ENCODE data around the gene COL7A1. TPM values are rescaled to one million over a fixed set of nuclear protein-coding genes. Genes with fewer than 3 reads are reported as not detected.
A peak's percentile ranks its signal among the peaks of the same experiment; 100 is the strongest.

COL7A1 gene
- total RNA-seq, 1 experiment from 2014 or later = 0.78 TPM

GRCh38 chr3:48614044-48614443 lies 18.9 kb upstream of the COL7A1 start:
- Histone ChIP-seq H3K9me2 (replicated peaks; ENCODE audit: insufficient read depth, low read length) (no peaks in the 10 kb centered on the region), H3K79me2 (ENCODE audit: low read length) (peaks cover 4% of the 10 kb centered on the region), H2AFZ (ENCODE audit: low read length) (no peak overlapping the region), H3K9me3 (ENCODE audit: low read length) (peaks cover 18% of the 10 kb centered on the region), H3K27ac (ENCODE audit: low read length) (no peak overlapping the region), H3K27me3 (ENCODE audit: low read length) (no peaks in the 10 kb centered on the region), H3K36me3 (ENCODE audit: insufficient read depth, low read length) (no peaks in the 10 kb centered on the region), H3K4me2 (ENCODE audit: low read depth, low read length, poor library complexity, severe bottlenecking) (no peak overlapping the region), H3K4me3 (ENCODE audit: low read length) (no peak overlapping the region), H3K4me1 (ENCODE audit: low read length) (peaks cover 6% of the 10 kb centered on the region), H4K20me1 (ENCODE audit: insufficient read depth, low read depth, low read length) (no peaks in the 10 kb centered on the region), H3K9ac (ENCODE audit: low read length) (no peak overlapping the region)
- DNase-seq = no peak

- DNase-seq = no peak
- no peaks in the 10 kb centered on the region for H3K27me3 ChIP-seq (ENCODE audit: low read length)
- H3K9me3 ChIP-seq (ENCODE audit: low read length) = peaks cover 7% of the 10 kb centered on the region
- no peak overlapping the region for H3K27ac ChIP-seq (ENCODE audit: low read length)
- H4K20me1 ChIP-seq (ENCODE audit: insufficient read depth, low read depth, low read length) = no peaks in the 10 kb centered on the region
- no peaks in the 10 kb centered on the region for H3K9me2 ChIP-seq (replicated peaks; ENCODE audit: insufficient read depth, low read length)
- no peak overlapping the region for H3K4me2 ChIP-seq (ENCODE audit: low read depth, low read length, poor library complexity, severe bottlenecking)
- H3K4me1 ChIP-seq (ENCODE audit: low read length) = peaks cover 15% of the 10 kb centered on the region
- peaks cover 21% of the 10 kb centered on the region for H3K79me2 ChIP-seq (ENCODE audit: low read length)
- H3K9ac ChIP-seq (ENCODE audit: low read length) = no peak overlapping the region
- 0 out of 2 replicates have a peak, but pooled peaks cover 3% of the 10 kb centered on the region for H3K36me3 ChIP-seq (ENCODE audit: insufficient read depth, low read length)
- no peak overlapping the region for H3K4me3 ChIP-seq (ENCODE audit: low read length)
- no peak overlapping the region for H2AFZ ChIP-seq (ENCODE audit: low read length)
Measured at GRCh38 chr3:48612309-48612708, 17.2 kb upstream of the COL7A1 start.

- Histone ChIP-seq H3K4me3 (ENCODE audit: low read length) (peak within 1 kb of the TSS; percentile 72), H3K36me3 (ENCODE audit: insufficient read depth, low read length) (peaks cover 14% of the 10 kb centered on the region; the same call in 1 of the 2 replicates), H2AFZ (ENCODE audit: low read length) (peak within 1 kb of the TSS; percentile 93), H4K20me1 (ENCODE audit: insufficient read depth, low read depth, low read length) (no peaks in the 10 kb centered on the region), H3K9me2 (replicated peaks; ENCODE audit: insufficient read depth, low read length) (no peaks in the 10 kb centered on the region), H3K27ac (ENCODE audit: low read length) (peak within 1 kb of the TSS; percentile 53; the same call in 1 of the 2 replicates), H3K4me2 (ENCODE audit: low read depth, low read length, poor library complexity, severe bottlenecking) (peak within 1 kb of the TSS; percentile 77), H3K9me3 (ENCODE audit: low read length) (no peaks in the 10 kb centered on the region), H3K79me2 (ENCODE audit: low read length) (peaks cover 23% of the 10 kb centered on the region), H3K4me1 (ENCODE audit: low read length) (peaks cover 15% of the 10 kb centered on the region), H3K27me3 (ENCODE audit: low read length) (no peaks in the 10 kb centered on the region), H3K9ac (ENCODE audit: low read length) (peak within 1 kb of the TSS; percentile 92)
- peak; percentile 96 for DNase-seq
Measured at GRCh38 chr3:48609088-48610005, 14.2 kb upstream of the COL7A1 start, which contains the start of gene UQCRC1. TSS of gene UQCRC1 (minus strand) at chr3:48609646. CDS start at chr3:48609620, 26 bp downstream.

GRCh38 chr3:48607519-48607918 lies 12.4 kb upstream of the COL7A1 start:
- Histone ChIP-seq H3K9ac (ENCODE audit: low read length) (no peak overlapping the region), H3K36me3 (ENCODE audit: insufficient read depth, low read length) (peaks cover 19% of the 10 kb centered on the region), H3K9me2 (replicated peaks; ENCODE audit: insufficient read depth, low read length) (no peaks in the 10 kb centered on the region), H3K9me3 (ENCODE audit: low read length) (no peaks in the 10 kb centered on the region), H3K4me2 (ENCODE audit: low read depth, low read length, poor library complexity, severe bottlenecking) (no peak overlapping the region), H3K4me3 (ENCODE audit: low read length) (no peak overlapping the region), H3K79me2 (ENCODE audit: low read length) (peaks cover 23% of the 10 kb centered on the region), H4K20me1 (ENCODE audit: insufficient read depth, low read depth, low read length) (no peaks in the 10 kb centered on the region), H3K4me1 (ENCODE audit: low read length) (peaks cover 15% of the 10 kb centered on the region), H3K27ac (ENCODE audit: low read length) (no peak overlapping the region), H3K27me3 (ENCODE audit: low read length) (no peaks in the 10 kb centered on the region), H2AFZ (ENCODE audit: low read length) (no peak overlapping the region)
- no peak for DNase-seq

GRCh38 chr3:48601622-48601994 lies 6.5 kb upstream of the COL7A1 start:
- Histone ChIP-seq H4K20me1 (ENCODE audit: insufficient read depth, low read depth, low read length) (no peaks in the 10 kb centered on the region), H3K4me1 (ENCODE audit: low read length) (no peaks in the 10 kb centered on the region), H3K27me3 (ENCODE audit: low read length) (no peaks in the 10 kb centered on the region), H3K4me3 (ENCODE audit: low read length) (no peak overlapping the region), H3K27ac (ENCODE audit: low read length) (no peak overlapping the region), H3K79me2 (ENCODE audit: low read length) (no peaks in the 10 kb centered on the region), H3K4me2 (ENCODE audit: low read depth, low read length, poor library complexity, severe bottlenecking) (no peak overlapping the region), H3K36me3 (ENCODE audit: insufficient read depth, low read length) (peaks cover 19% of the 10 kb centered on the region), H3K9me3 (ENCODE audit: low read length) (no peaks in the 10 kb centered on the region), H3K9ac (ENCODE audit: low read length) (no peak overlapping the region), H3K9me2 (replicated peaks; ENCODE audit: insufficient read depth, low read length) (no peaks in the 10 kb centered on the region), H2AFZ (ENCODE audit: low read length) (no peak overlapping the region)
- DNase-seq = no peak

- Histone ChIP-seq H3K9me3 (ENCODE audit: low read length) (no peaks in the 10 kb centered on the region), H3K4me1 (ENCODE audit: low read length) (no peaks in the 10 kb centered on the region), H3K27me3 (ENCODE audit: low read length) (no peaks in the 10 kb centered on the region), H3K9me2 (replicated peaks; ENCODE audit: insufficient read depth, low read length) (no peaks in the 10 kb centered on the region), H3K4me2 (ENCODE audit: low read depth, low read length, poor library complexity, severe bottlenecking) (no peak overlapping the region), H3K4me3 (ENCODE audit: low read length) (no peak overlapping the region), H3K27ac (ENCODE audit: low read length) (no peak overlapping the region), H3K36me3 (ENCODE audit: insufficient read depth, low read length) (peaks cover 19% of the 10 kb centered on the region), H4K20me1 (ENCODE audit: insufficient read depth, low read depth, low read length) (no peaks in the 10 kb centered on the region), H3K9ac (ENCODE audit: low read length) (no peak overlapping the region), H3K79me2 (ENCODE audit: low read length) (no peaks in the 10 kb centered on the region), H2AFZ (ENCODE audit: low read length) (no peak overlapping the region)
- DNase-seq = no peak
Measured at GRCh38 chr3:48600711-48601621, 5.8 kb upstream of the COL7A1 start.

- DNase-seq = no peak
- no peak overlapping the region for H3K9ac ChIP-seq (ENCODE audit: low read length)
- H3K4me1 ChIP-seq (ENCODE audit: low read length) = no peaks in the 10 kb centered on the region
- no peaks in the 10 kb centered on the region for H3K9me2 ChIP-seq (replicated peaks; ENCODE audit: insufficient read depth, low read length)
- H3K27ac ChIP-seq (ENCODE audit: low read length) = no peak overlapping the region
- peaks cover 10% of the 10 kb centered on the region for H3K36me3 ChIP-seq (ENCODE audit: insufficient read depth, low read length)
- no peaks in the 10 kb centered on the region for H3K79me2 ChIP-seq (ENCODE audit: low read length)
- H3K27me3 ChIP-seq (ENCODE audit: low read length) = no peaks in the 10 kb centered on the region
- H2AFZ ChIP-seq (ENCODE audit: low read length) = no peak overlapping the region
- no peak overlapping the region for H3K4me2 ChIP-seq (ENCODE audit: low read depth, low read length, poor library complexity, severe bottlenecking)
- no peaks in the 10 kb centered on the region for H4K20me1 ChIP-seq (ENCODE audit: insufficient read depth, low read depth, low read length)
- H3K4me3 ChIP-seq (ENCODE audit: low read length) = no peak overlapping the region
- no peaks in the 10 kb centered on the region for H3K9me3 ChIP-seq (ENCODE audit: low read length)
Measured at GRCh38 chr3:48599509-48600285, 4.6 kb upstream of the COL7A1 start.
